Heart left ventricle (tissue), 16 donors: ENCODE measurements around the gene TMEM150B. TPM values are rescaled to one million over a fixed set of nuclear protein-coding genes. Genes with fewer than 3 reads are reported as not detected.

Experiments
- ATAC-seq, 4 donors: fragments of 200-7000 bp; cut with Tn5 transposase; one replicate each; pipeline ENCODE4 v1.9.1; 2020 to 2022; ENCODE audit warnings: moderate library complexity in 4 of 4, mild to moderate bottlenecking in 3 of 4, moderate number of reproducible peaks in 1 of 4
- DNase-seq, 5 donors: peaks; one replicate each; pipeline ENCODE4 v3.0.0-alpha.2; 2020
- H3K27ac ChIP-seq, 12 donors: fragments of 200-600 bp; sonication (generic) in 4 of 12; one replicate each; pipeline versions ENCODE4 v1.5.0 to v1.8.0; 2016 to 2022; ENCODE audit warnings: mild to moderate bottlenecking in 2 of 12
- H3K27me3 ChIP-seq, 9 donors: fragments of 200-600 bp; sonication (generic) in 2 of 9; one replicate each; pipeline versions ENCODE4 v1.5.1 to v1.8.0; 2016 to 2022; ENCODE audit warnings: mild to moderate bottlenecking in 3 of 9
- H3K36me3 ChIP-seq, 9 donors: fragments of 200-600 bp; sonication (generic) in 2 of 9; one replicate each; pipeline versions ENCODE4 v1.5.0 to v1.8.0; 2018 to 2022; ENCODE audit warnings: mild to moderate bottlenecking in 2 of 9
- H3K4me1 ChIP-seq, 12 donors: fragments of 200-600 bp; sonication (generic) in 4 of 12; one replicate each; pipeline versions ENCODE4 v1.5.0 to v1.8.0; 2016 to 2022; ENCODE audit warnings: mild to moderate bottlenecking in 3 of 12
- H3K4me3 ChIP-seq, 12 donors: fragments of 200-600 bp; sonication (generic) in 4 of 12; one replicate each; pipeline versions ENCODE4 v1.5.0 to v1.8.0; 2017 to 2022; ENCODE audit warnings: mild to moderate bottlenecking in 9 of 12, moderate library complexity in 4 of 12
- H3K9me3 ChIP-seq, 12 donors: fragments of 200-600 bp; sonication (generic) in 4 of 12; one replicate each; pipeline versions ENCODE4 v1.5.0 to v1.8.0; 2016 to 2022; ENCODE audit warnings: mild to moderate bottlenecking in 1 of 12
- CTCF ChIP-seq, 12 donors: fragments of 200-600 bp; sonication (generic) in 4 of 12; IDR thresholded peaks; one replicate each; pipeline versions ENCODE4 v1.5.0 to v1.8.0; 2018 to 2022; ENCODE audit warnings: antibody characterized with exemption in 12 of 12, mild to moderate bottlenecking in 5 of 12
- POLR2A ChIP-seq, 2 donors: fragments of 450-650 bp; IDR thresholded peaks; one replicate each; pipeline ENCODE4 v1.6.1; 2017; ENCODE audit warnings: antibody characterized with exemption in 2 of 2, mild to moderate bottlenecking in 2 of 2, moderate library complexity in 2 of 2
- WGBS, 4 donors: extraction: QIAGEN DNeasy Blood & Tissue Kit in 2 of 4; methylation state at CpG; one replicate each; pipeline versions ENCODE4 v1.1.5 to v1.1.7; 2013 to 2018; 5-methylcytosine and 5-hydroxymethylcytosine counted together
- intact Hi-C, 10 donors: fragments of 100-400 bp; cut with DNase I; formaldehyde crosslinking; loops; one replicate each; pipeline versions ENCODE4 v1.11.1 to v1.14.2; 2022
- polyA plus RNA-seq, 2 donors: library from polyadenylated mRNA; stranded (reverse); fragments of 200-250 nt; gene quantifications; one replicate each; pipeline ENCODE4 v1.2.3, GENCODE V29; 2013
- total RNA-seq, 9 donors: library from RNA; depleted of rRNA in 2 of 9; stranded (reverse); fragments of >200 nt in 2 of 9; fragmentation: NEBNext Ultra II Directional in 3 of 9; extraction: Animal tissue kit (Norgen Biotek cat#: 25700) in 3 of 9; gene quantifications; one replicate each; pipeline versions ENCODE4 v1.1.0 to v1.2.4, GENCODE V29; 2016 to 2023
- donor health status: ischemic (EF 13 %, LVEDD 7.1; RV severe dilation, severe dysfunction).
- donor health status: healthy with polysubstance abuse.
- donor health status: DM: no; HTN: yes; CAD: no.
- donor health status: DM: no; HTN: no; CAD: no.
- donor health status: ischemic (EF 25% LVEDD 6.9; RV normal size, moderate dysfunction).
- donor health status: ischemic (EF 25% LVEDD 5.7; RV mildly dilated, moderate dysfunction).
- donor health status: healthy.
- donor health status: DM: yes; HTN: yes; CAD: no.
- donor health status: ischemic (EF 35%, LVEDD 5.7; RV mildly dilated, moderate dysfunction).
- donor health status: nonischemic (EF 11% LVEDD 7.7; RV severe dilation, severe dysfunction).
- donor health status: DM: yes; HTN: yes; CAD: no.
- donor health status: PGD.
- donor health status: ischemic (EF 29% LVEDD 5.4; RV normal size, mild dysfunction).
- donor health status: nonischemic (EF 23%, LVEDD 6.1; RV moderate dilation, normal function).

TMEM150B gene
- total and polyA plus RNA-seq, 11 donors, result 0.43 to 14.1 (median 0.99) TPM; not detected in 1

GRCh38 chr19:55346725-55347441 lies 21.7 kb upstream of the TMEM150B start:
- peaks cover 0 to 8% (median 0%) of the 10 kb centered on the region in 12 donors for H3K4me1 ChIP-seq
- H3K36me3 ChIP-seq, result peaks cover 0 to 31% (median 15%) of the 10 kb centered on the region in 9 donors
- no peak overlapping the region for H3K27ac ChIP-seq
- no peaks in the 10 kb centered on the region for H3K9me3 ChIP-seq
- ATAC-seq (no peak), DNase-seq (no peak)
- 89 to 96% (median 89%) methylated on average over 20 to 41 of the region's 41 CpGs for WGBS, 4 donors
- no peak for TF ChIP-seq POLR2A (IDR thresholded peaks at IDR 0.05)
- TF ChIP-seq CTCF (IDR thresholded peaks at IDR 0.05), result no peak
- no peak overlapping the region for H3K4me3 ChIP-seq
- intact Hi-C loops, result no loop called here
- peaks cover 0 to 23% (median 8%) of the 10 kb centered on the region in 9 donors for H3K27me3 ChIP-seq

GRCh38 chr19:55345818-55346724 lies 20.9 kb upstream of the TMEM150B start:
- 85 to 87% (median 86%) methylated on average over 35 to 43 of the region's 43 CpGs for WGBS, 4 donors
- Histone ChIP-seq H3K27ac (no peak overlapping the region), H3K4me1 (peaks cover 0 to 15% (median 5%) of the 10 kb centered on the region in 12 donors), H3K4me3 (no peak overlapping the region), H3K27me3 (peaks cover 0 to 15% (median 0%) of the 10 kb centered on the region in 9 donors), H3K9me3 (no peaks in the 10 kb centered on the region), H3K36me3 (peaks cover 0 to 33% (median 15%) of the 10 kb centered on the region in 9 donors)
- intact Hi-C loops, result loop anchor here in 1 of 10 donors (2.0 kb wide), 1 partner anchor 35 kb away; no protein-coding TSS in a partner anchor
- peak in 3 of 4 donors; percentile 26 to 38 (median 27) for ATAC-seq
- DNase-seq, result peak; percentile 32 to 75 (median 52)
- TF ChIP-seq POLR2A (IDR thresholded peaks at IDR 0.05) (no peak), CTCF (IDR thresholded peaks at IDR 0.05) (no peak)

GRCh38 chr19:55345101-55345817 lies 20.1 kb upstream of the TMEM150B start:
- TF ChIP-seq POLR2A (IDR thresholded peaks at IDR 0.05) (no peak), CTCF (IDR thresholded peaks at IDR 0.05) (no peak)
- 81 to 91% (median 90%) methylated on average over 18 to 22 of the region's 22 CpGs for WGBS, 4 donors
- Histone ChIP-seq H3K27me3 (peaks cover 0 to 7% (median 0%) of the 10 kb centered on the region in 9 donors), H3K9me3 (no peaks in the 10 kb centered on the region), H3K4me1 (peaks cover 0 to 23% (median 12%) of the 10 kb centered on the region in 12 donors), H3K4me3 (no peak overlapping the region), H3K36me3 (peaks cover 0 to 33% (median 15%) of the 10 kb centered on the region in 9 donors), H3K27ac (no peak overlapping the region)
- intact Hi-C loops, result loop anchor here in 1 of 10 donors (2.0 kb wide), 1 partner anchor 36 kb away; no protein-coding TSS in a partner anchor
- DNase-seq, result no peak
- ATAC-seq, result no peak
